Measurements from ENCODE around the gene KCNMB3. TPM values are rescaled to one million over a fixed set of nuclear protein-coding genes. Genes with fewer than 3 reads are reported as not detected.
"Not testable (repeated sequence)": the region's sequence is repeated elsewhere in the genome, so short reads cannot be mapped to it uniquely, and the experiment has no call there.

Gene KCNMB3
- total RNA-seq, 1 donor from 2014 or later, result 1.1 TPM

- Histone ChIP-seq H3K27me3 (ENCODE audit: control insufficient read depth, insufficient read depth, low read length) (no peaks in the 10 kb centered on the region), H3K4me3 (ENCODE audit: low read depth, low read length) (no peak overlapping the region), H3K36me3 (ENCODE audit: control insufficient read depth, insufficient read depth, low read length) (no peaks in the 10 kb centered on the region)
- no peak for FAIRE-seq
- no peak for TF ChIP-seq CTCF (IDR thresholded peaks at IDR 0.05; ENCODE audit: insufficient read depth, low read length, severe bottlenecking)
- DNase-seq (ENCODE audit: low read depth), result no peak
Observed at GRCh38 chr3:179278151-179278550, 27.2 kb upstream of the KCNMB3 start.

GRCh38 chr3:179276743-179277142 is 25.8 kb upstream of the KCNMB3 start:
- H3K27me3 ChIP-seq (ENCODE audit: control insufficient read depth, insufficient read depth, low read length), result no peaks in the 10 kb centered on the region
- H3K4me3 ChIP-seq (ENCODE audit: low read depth, low read length), result no peak overlapping the region
- no peaks in the 10 kb centered on the region for H3K36me3 ChIP-seq (ENCODE audit: control insufficient read depth, insufficient read depth, low read length)
- no peak for DNase-seq (ENCODE audit: low read depth)
- FAIRE-seq, result no peak
- TF ChIP-seq CTCF (IDR thresholded peaks at IDR 0.05; ENCODE audit: insufficient read depth, low read length, severe bottlenecking), result no peak

GRCh38 chr3:179276001-179276400 is 25.1 kb upstream of the KCNMB3 start:
- Histone ChIP-seq H3K36me3 (ENCODE audit: control insufficient read depth, insufficient read depth, low read length) (no peaks in the 10 kb centered on the region), H3K4me3 (ENCODE audit: low read depth, low read length) (no peak overlapping the region), H3K27me3 (ENCODE audit: control insufficient read depth, insufficient read depth, low read length) (no peaks in the 10 kb centered on the region)
- no peak for TF ChIP-seq CTCF (IDR thresholded peaks at IDR 0.05; ENCODE audit: insufficient read depth, low read length, severe bottlenecking)
- no peak for DNase-seq (ENCODE audit: low read depth)
- no peak for FAIRE-seq

GRCh38 chr3:179274434-179274833 is 23.5 kb upstream of the KCNMB3 start:
- not testable (repeated sequence) for H3K4me3 ChIP-seq (ENCODE audit: low read depth, low read length); H3K27me3 ChIP-seq (ENCODE audit: control insufficient read depth, insufficient read depth, low read length); DNase-seq (ENCODE audit: low read depth); H3K36me3 ChIP-seq (ENCODE audit: control insufficient read depth, insufficient read depth, low read length); FAIRE-seq

GRCh38 chr3:179272385-179272784 is 21.5 kb upstream of the KCNMB3 start:
- H3K27me3 ChIP-seq (ENCODE audit: control insufficient read depth, insufficient read depth, low read length), result no peaks in the 10 kb centered on the region
- DNase-seq (ENCODE audit: low read depth), result no peak
- H3K36me3 ChIP-seq (ENCODE audit: control insufficient read depth, insufficient read depth, low read length), result no peaks in the 10 kb centered on the region
- TF ChIP-seq CTCF (IDR thresholded peaks at IDR 0.05; ENCODE audit: insufficient read depth, low read length, severe bottlenecking), result no peak
- H3K4me3 ChIP-seq (ENCODE audit: low read depth, low read length), result no peak overlapping the region
- FAIRE-seq, result no peak

- Histone ChIP-seq H3K27me3 (ENCODE audit: control insufficient read depth, insufficient read depth, low read length) (no peaks in the 10 kb centered on the region), H3K36me3 (ENCODE audit: control insufficient read depth, insufficient read depth, low read length) (no peaks in the 10 kb centered on the region), H3K4me3 (ENCODE audit: low read depth, low read length) (no peak overlapping the region)
- no peak for TF ChIP-seq CTCF (IDR thresholded peaks at IDR 0.05; ENCODE audit: insufficient read depth, low read length, severe bottlenecking)
- DNase-seq (ENCODE audit: low read depth) (no peak), FAIRE-seq (no peak)
Observed at GRCh38 chr3:179269152-179269707, 18.3 kb upstream of the KCNMB3 start.
